Stimulated activated naive B cell treated with anti-CD40 and anti-IgM and Interleukin-4, amounts not matched to agents 10 μg/mL and 1 μg/mL and 100 μg/mL, for 72 hours (primary cell): ENCODE data around the gene ZNF845.
"Not testable (repeated sequence)": the region's sequence is repeated elsewhere in the genome, so short reads cannot be mapped to it uniquely, and the experiment has no call there.

Experiments used
- ATAC-seq, 2 donors: fragments of 150-1000 bp; cut with Tn5 transposase; replicated peaks; 2 replicates each; pipeline ENCODE4 v1.10.0; 2021; ENCODE audit warnings: moderate library complexity in 1 of 2
- DNase-seq: peaks from one replicate; pipeline ENCODE4 v3.0.0; 2021
- H3K27ac Mint-ChIP-seq: one replicate; pipeline ENCODE4 v1.8.0; 2022; ENCODE audit warnings: mild to moderate bottlenecking, mixed read lengths
- H3K27me3 Mint-ChIP-seq, 2 donors: one replicate each; pipeline ENCODE4 v1.8.0; 2022; ENCODE audit warnings: mixed read lengths in 2 of 2
- H3K36me3 Mint-ChIP-seq, 2 donors: one replicate each; pipeline ENCODE4 v1.8.0; 2022; ENCODE audit warnings: mixed read lengths in 2 of 2, mild to moderate bottlenecking in 1 of 2
- H3K4me1 Mint-ChIP-seq, 2 donors: one replicate each; pipeline ENCODE4 v1.8.0; 2022; ENCODE audit warnings: mixed read lengths in 2 of 2, mild to moderate bottlenecking in 1 of 2
- H3K4me3 Mint-ChIP-seq, 2 donors: one replicate each; pipeline ENCODE4 v1.8.0; 2022; ENCODE audit warnings: mild to moderate bottlenecking in 2 of 2, mixed read lengths in 2 of 2, moderate library complexity in 1 of 2
- H3K9me3 Mint-ChIP-seq, 2 donors: one replicate each; pipeline ENCODE4 v1.8.0; 2022; ENCODE audit warnings: mixed read lengths in 2 of 2, mild to moderate bottlenecking in 1 of 2

The ZNF845 gene

DNA sequence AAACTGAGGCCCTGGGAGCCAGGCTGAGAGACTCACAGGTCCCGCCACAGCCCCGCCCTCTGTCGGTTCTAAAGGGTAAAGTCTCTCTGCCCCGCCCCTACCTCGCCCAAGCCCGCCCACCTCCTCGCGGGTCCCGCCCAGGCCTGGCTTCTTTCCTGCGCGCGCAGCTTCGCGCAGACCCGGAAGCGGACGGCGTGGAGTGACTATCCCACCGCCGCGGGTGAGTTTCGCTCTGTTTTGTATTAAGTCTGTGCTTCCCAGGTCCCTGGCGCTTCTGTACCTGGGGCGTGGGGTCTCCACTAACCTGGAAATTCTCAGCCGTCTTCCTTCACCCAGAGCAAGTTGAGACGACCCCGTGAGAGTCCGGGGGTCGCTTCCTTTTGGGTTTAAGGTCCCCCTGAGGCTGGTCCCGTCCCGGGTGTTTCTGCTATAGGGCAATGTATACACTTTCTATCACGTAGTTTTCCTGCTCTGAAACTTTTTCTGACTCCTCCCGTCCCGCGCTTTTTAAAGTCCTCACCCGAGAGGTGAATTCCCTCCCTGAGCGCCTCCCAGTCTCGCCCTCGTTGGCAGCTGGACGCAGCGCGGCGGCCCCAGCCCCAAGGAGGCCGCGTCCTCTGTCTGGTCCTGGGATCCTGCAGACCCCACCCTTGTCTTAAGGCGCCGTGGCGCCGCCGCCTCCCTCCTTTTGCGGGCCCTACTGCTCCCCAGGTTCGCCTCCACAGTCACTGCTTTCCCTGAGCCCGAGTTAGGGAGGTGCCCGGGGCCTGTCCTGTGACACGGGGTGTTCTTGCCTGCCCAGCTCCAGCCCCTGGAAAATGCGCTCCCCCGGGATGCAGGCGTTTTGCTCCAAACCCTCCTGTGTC is 61.7 kb downstream of the ZNF845 start, which contains the start of gene ZNF765:
ZNF765 (plus strand) TSS at position 176 of the 866 bp plus-strand sequence. CDS start 2,867 bp downstream, outside the sequence.
- peak within 1 kb of the TSS; percentile 92 to 94 for H3K4me3 Mint-ChIP-seq
- H3K9me3 Mint-ChIP-seq = peaks cover 7 to 12% of the 10 kb centered on the region in 2 donors
- H3K36me3 Mint-ChIP-seq = peaks cover 23 to 39% of the 10 kb centered on the region in 2 donors
- H3K27ac Mint-ChIP-seq = peak within 1 kb of the TSS; percentile 97
- peak; percentile 97 to 99 for ATAC-seq
- peaks cover 16 to 39% of the 10 kb centered on the region in 2 donors for H3K4me1 Mint-ChIP-seq
- H3K27me3 Mint-ChIP-seq = no peaks in the 10 kb centered on the region
- DNase-seq = peak; percentile 90

DNA sequence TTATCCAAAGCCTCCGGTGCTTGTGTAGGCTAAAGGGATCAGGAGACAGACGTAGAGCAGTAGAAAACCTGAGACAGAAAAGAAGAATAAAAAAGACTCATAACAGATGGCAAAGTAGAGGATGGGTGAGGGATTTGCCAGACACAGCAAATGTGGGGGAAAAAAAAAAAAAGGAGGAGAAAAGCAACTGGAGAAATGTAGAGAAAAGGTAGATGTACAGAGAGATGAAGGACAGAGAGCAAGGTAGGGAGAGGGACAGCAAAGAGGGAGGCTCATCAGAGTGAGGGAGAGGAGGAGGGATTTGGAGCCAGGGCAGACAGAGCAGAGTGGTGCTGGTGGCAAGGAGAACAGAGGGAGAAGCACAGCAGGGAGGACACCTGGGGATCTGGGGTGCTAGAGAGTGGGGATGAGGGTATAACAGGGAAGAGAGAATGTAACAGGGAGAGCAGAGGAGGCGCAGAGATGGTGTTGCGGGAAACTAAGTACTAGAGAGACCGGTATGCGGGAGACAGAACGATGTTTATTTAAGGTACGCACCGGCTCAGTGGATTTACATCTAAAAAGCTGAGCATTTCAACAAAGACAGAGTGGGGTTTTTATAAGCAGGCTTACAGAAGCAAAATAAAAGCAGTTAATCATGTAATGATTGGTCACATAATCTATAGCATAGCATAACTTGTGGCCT is 62.4 kb downstream of the ZNF845 start:
- Mint-ChIP-seq H3K27ac (peak overlapping the region; percentile 97), H3K36me3 (peaks cover 26 to 39% of the 10 kb centered on the region in 2 donors), H3K4me1 (peaks cover 13 to 31% of the 10 kb centered on the region in 2 donors), H3K4me3 (peak overlapping the region; percentile 92 to 94)
- not testable (repeated sequence) for H3K9me3 Mint-ChIP-seq, ATAC-seq, DNase-seq, H3K27me3 Mint-ChIP-seq

DNA sequence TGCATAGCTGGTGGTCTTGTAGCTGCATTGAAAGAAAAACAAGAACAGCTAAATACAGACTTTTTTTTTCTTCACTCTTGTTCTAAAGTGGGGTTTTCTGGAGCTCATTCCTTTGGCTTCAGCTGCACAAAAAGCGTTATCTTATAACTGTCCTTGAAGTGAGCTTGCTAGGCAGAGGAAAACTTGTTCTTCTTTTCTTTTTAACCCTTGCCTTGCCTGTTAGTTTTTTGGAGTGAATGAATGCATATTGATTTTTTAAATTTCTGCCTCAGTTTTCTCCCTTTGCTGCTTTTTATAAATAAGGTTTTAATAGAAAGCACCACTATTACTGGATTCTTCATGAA is 62.9 kb downstream of the ZNF845 start:
- peaks cover 13 to 31% of the 10 kb centered on the region in 2 donors for H3K4me1 Mint-ChIP-seq
- H3K4me3 Mint-ChIP-seq = peak overlapping the region in 1 of 2 donors; percentile 92
- no peaks in the 10 kb centered on the region for H3K27me3 Mint-ChIP-seq
- no peak for DNase-seq
- H3K36me3 Mint-ChIP-seq = peaks cover 27 to 41% of the 10 kb centered on the region in 2 donors
- peaks cover 3% of the 10 kb centered on the region in 2 donors for H3K9me3 Mint-ChIP-seq
- H3K27ac Mint-ChIP-seq = no peak overlapping the region
- ATAC-seq = no peak

DNA sequence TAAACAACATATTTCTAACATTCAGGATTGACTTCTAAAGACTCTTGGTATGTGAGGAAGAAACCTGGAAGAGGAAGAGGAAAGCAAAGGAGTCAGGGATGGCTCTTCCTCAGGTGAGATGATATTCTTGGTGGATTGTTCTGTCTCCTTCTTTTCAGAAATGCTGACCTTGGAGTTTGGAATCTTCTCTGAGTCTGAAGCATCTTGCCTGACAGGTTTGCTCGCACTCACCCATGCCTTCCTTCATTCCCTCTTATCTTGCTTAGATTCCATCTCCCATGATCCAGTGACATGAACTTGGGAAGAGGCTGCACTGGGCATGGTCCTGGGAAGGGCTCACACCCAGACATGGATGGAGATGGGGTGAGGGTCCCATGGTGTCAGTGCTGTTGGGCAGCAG is 64.4 kb downstream of the ZNF845 start:
- not testable (repeated sequence) for H3K27ac Mint-ChIP-seq, H3K9me3 Mint-ChIP-seq, DNase-seq, H3K27me3 Mint-ChIP-seq, ATAC-seq, H3K4me3 Mint-ChIP-seq
- Mint-ChIP-seq H3K36me3 (peaks cover 39 to 49% of the 10 kb centered on the region in 2 donors), H3K4me1 (peaks cover 13 to 31% of the 10 kb centered on the region in 2 donors)
